Activated CD8-positive, alpha-beta memory T cell treated with anti-CD3 and anti-CD28 coated beads, Interleukin-2, amount 50 U/mL, for 4 hours (primary cell): ENCODE results near the gene TPR.

ENCODE experiments used
- DNase-seq: peaks from one replicate; pipeline ENCODE4 v3.0.0-alpha.2; 2020

TPR gene

GRCh38 chr1:186326009-186326408, 49.0 kb downstream of the TPR start:
- no peak for DNase-seq

- DNase-seq, result no peak
Observed at GRCh38 chr1:186325239-186325638, 49.8 kb downstream of the TPR start.

DNA sequence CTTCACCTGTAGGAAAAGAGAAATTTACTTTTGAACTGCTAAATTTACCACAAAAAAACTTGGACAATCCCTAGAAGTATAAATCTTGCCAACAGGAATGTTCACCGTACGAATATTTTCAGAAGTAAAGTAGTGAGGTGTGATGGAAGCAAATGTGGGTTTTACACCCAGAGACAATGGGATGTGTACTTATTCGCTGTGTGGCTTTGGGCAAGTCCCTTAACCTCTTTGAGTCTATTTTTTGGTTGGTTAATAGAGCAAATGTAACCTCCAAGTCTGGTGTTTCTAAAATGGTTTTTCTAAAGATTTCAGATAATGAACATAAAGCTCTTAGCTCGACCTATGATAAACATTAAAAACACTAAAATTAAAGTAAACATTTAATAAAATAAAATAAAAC, 51.2 kb downstream of the TPR start:
- DNase-seq, result no peak

- no peak for DNase-seq
Observed at GRCh38 chr1:186315570-186315969, 59.5 kb downstream of the TPR start.

GRCh38 chr1:186311375-186312051, 63.5 kb downstream of the TPR start:
- DNase-seq, result no peak

DNA sequence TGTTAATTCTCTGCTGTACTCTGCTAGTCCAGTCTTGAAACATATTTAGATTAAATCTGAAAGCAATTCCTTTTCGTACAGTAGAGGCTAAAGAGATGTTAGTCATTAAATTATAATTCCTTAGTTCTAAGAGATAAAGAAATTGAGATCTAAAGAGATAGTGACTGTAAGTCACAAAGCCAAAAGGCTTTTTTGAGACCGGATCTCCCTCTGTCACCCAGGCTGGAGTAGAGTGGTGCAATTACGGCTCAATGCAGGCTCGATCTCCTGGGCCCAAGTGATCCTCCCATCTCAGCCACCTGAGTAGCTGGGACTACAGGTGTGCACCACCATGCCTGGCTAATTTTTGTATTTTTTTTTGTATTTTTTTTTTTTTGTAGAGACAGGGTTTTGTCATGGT, 64.7 kb downstream of the TPR start:
- no peak for DNase-seq

GRCh38 chr1:186308264-186309060, 66.6 kb downstream of the TPR start:
- DNase-seq, result no peak

- no peak for DNase-seq
Observed at GRCh38 chr1:186307445-186307844, 67.6 kb downstream of the TPR start.

DNA sequence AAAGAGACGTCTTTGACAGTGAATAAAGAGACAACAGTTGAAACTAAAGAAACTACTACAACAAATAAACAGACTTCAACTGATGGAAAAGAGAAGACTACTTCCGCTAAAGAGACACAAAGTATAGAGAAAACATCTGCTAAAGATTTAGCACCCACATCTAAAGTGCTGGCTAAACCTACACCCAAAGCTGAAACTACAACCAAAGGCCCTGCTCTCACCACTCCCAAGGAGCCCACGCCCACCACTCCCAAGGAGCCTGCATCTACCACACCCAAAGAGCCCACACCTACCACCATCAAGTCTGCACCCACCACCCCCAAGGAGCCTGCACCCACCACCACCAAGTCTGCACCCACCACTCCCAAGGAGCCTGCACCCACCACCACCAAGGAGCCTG, 68.5 kb downstream of the TPR start:
- DNase-seq, result no peak

DNA sequence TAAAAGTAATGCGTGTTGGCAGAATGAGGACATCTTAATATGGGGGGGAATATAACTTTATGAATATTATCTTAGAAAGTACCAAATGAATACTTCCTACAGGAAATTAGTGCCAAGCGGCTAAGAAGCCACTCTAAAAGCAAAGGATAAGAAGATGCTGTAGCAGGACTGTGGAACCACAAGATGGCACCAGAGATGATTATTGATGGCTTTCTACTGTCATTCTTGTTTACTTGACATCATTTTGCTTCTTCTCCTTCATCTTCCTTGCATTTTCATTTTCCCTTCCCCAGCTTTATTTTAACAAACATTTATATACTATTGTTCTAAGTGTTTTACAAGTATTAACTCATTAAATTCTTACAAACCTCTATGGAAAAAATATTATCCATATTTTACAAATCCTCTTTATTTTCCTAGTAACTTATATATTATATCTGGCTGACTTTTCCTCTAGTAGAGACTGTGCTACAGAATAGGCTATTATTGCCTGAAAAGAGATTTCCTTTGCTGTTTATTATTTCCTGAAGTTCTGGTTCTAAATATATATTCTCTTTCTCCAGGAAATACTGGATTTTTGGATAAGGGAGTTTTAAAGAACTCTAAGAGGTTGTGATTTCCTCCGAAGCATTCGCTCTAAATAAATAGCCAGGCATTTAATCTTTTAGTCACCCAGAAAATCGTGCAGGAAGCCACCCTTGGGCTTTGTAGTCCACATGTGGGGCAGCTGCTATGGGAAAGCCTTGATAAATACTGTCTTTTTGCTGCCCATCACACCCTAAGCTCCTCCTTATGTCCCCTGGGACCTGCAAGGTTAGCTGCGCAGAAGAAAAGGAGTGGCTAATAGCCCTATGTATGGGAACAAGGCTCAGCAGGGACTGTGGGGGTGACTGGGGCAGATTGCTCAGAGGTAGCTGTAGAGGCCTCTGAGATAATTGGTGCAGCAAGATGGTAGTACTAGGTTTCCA, 69.8 kb downstream of the TPR start:
- no peak for DNase-seq

- no peak for DNase-seq
Observed at GRCh38 chr1:186303911-186304310, 71.1 kb downstream of the TPR start.

GRCh38 chr1:186302381-186302920, 72.6 kb downstream of the TPR start:
- DNase-seq, result no peak

GRCh38 chr1:186301448-186301847, 73.6 kb downstream of the TPR start:
- DNase-seq, result no peak

GRCh38 chr1:186300056-186300455, 75.0 kb downstream of the TPR start:
- no peak for DNase-seq

DNA sequence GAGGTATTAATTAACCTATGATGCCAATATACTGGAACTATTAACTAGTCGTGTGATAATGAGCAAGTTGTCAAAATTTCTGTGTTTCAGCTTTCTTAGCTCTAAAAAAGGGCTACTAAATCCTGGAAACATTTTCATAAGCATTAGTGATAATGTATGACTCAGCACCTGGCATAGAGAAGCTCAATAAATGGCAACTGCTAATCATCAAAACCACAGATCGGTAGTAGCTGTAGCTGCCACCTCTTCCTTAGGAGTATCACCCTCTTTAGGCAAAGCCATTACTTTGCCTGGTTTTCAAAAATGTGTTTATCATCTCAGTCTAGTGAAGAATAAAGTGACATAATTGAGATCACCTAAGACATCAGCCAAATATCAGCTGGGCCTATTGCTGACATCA, 75.5 kb downstream of the TPR start:
- no peak for DNase-seq

DNA sequence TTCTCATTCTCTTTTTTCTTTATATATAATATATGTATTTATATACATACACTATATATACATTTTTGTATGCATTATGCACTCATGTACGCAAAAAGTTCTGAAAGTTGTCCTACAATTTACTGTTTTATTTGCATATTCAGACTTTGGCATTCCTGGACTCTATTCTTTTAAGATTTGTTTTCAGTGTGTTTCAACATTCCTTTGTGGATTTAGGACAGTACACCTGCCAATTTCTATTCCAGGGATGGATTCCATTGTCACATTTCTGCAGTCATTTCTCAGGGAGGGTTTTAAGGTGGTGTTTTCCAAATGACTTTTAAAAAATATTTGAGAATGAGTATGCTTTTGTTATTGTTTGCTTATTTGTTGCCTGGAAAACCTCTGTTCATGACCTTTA, 76.2 kb downstream of the TPR start:
- DNase-seq, result no peak

DNA sequence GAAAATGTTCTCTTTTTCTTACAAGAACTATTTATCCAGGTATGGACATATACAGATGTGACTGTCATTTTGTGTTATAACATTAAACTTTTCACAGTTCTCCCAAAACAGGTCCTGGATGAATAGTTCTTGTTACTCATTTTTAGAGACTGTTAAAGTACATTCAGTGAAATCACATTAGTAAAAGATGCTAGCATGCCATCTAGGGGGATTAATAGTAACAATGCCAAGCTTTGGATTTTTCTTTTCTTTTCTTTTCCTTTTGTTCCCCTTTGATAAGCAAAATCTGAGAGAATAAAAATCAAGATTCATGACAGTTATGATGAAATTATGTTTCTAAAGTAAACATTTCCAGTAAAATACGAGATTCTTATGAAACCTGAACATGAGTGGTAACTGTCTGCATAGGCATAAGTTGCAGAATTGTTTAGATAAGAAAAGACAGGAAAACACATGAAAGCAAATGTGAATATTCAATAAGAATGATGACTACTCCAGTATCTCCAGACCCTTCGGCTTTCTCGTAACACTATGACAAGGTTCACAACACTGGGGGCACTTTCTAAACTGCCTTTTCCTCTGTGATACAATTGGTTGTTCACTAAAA, 77.5 kb downstream of the TPR start:
- DNase-seq, result no peak

- DNase-seq, result no peak
Observed at GRCh38 chr1:186295980-186296379, 79.1 kb downstream of the TPR start, which contains the start of gene PRG4. TSS of gene PRG4 (plus strand) at chr1:186296279.

DNA sequence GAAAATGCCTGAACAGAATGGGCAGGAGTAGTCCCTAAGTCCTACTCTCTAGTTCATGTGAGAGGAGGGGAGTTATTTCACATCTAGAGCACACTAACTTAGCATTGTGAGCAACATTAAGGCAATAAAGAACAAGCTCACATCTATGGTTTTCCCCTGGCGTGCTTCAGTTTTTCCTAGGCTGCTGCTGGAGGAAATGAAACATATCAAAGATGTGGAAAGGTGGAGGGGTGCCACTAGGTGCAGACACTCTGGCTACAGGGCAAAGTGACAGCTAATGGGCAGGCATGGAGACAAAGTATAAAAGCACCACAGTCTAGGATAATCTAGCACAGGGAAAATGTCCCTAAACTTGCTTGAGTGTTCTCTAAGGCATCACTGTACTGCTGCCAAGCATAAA, 82.2 kb downstream of the TPR start:
- DNase-seq, result no peak

GRCh38 chr1:186291271-186291670, 83.8 kb downstream of the TPR start:
- DNase-seq, result no peak

GRCh38 chr1:186289943-186290545, 85.0 kb downstream of the TPR start:
- no peak for DNase-seq
